HepG2 (cell line): ENCODE measurements around the gene CRIM1. TPM values are rescaled to one million over a fixed set of nuclear protein-coding genes. Genes with fewer than 3 reads are reported as not detected.

Experiments used
- GATAD1 ChIP-seq: IDR thresholded peaks from 2 replicates; pipeline ENCODE4 v1.6.1; 2016; ENCODE audit warnings: missing genetic modification reagents, missing compliant biosample characterization
- HMG20A ChIP-seq: IDR thresholded peaks from 2 replicates; pipeline ENCODE4 v1.6.1; 2016; ENCODE audit warnings: borderline replicate concordance
- KDM1A ChIP-seq: IDR thresholded peaks from 2 replicates; pipeline ENCODE4 v1.6.1; 2016; ENCODE audit warnings: missing compliant biosample characterization
- NFE2L1 ChIP-seq: sonication (generic); formaldehyde crosslinking; IDR thresholded peaks from 2 replicates; pipeline ENCODE4 v1.4.0; 2020; ENCODE audit warnings: missing genetic modification reagents, mild to moderate bottlenecking, borderline replicate concordance
- NPAS2 ChIP-seq: sonication (generic); formaldehyde crosslinking; IDR thresholded peaks from 2 replicates; pipeline ENCODE4 v1.8.0; 2022; ENCODE audit warnings: mild to moderate bottlenecking, missing genetic modification reagents, borderline replicate concordance
- RBM22 ChIP-seq: fragments of 200-400 bp; formaldehyde crosslinking; optimal IDR thresholded peaks from 2 replicates; pipeline ENCODE3; 2017; ENCODE audit warnings: mild to moderate bottlenecking, low read length, moderate library complexity
- SOX13 ChIP-seq, 3 experiments: fragments of 450-650 bp in 1 of 3; sonication (generic) in 1 of 3; formaldehyde crosslinking in 1 of 3; IDR thresholded peaks in 2 of 3; conservative IDR thresholded peaks in 1 of 3; 2 replicates each; pipeline versions ENCODE4 v1.5.0 to v1.6.1; 2016 to 2020; ENCODE audit warnings: antibody characterized with exemption in 1 of 3, mild to moderate bottlenecking in 1 of 3, missing compliant biosample characterization in 1 of 3, missing genetic modification reagents in 1 of 3, moderate library complexity in 1 of 3
- USF2 ChIP-seq, 2 experiments: sonication (generic) in 1 of 2; formaldehyde crosslinking in 1 of 2; IDR thresholded peaks; 2 replicates each; pipeline versions ENCODE4 v1.5.1 to v1.6.1; 2011 to 2020; ENCODE audit warnings: borderline replicate concordance in 1 of 2, low read depth in 1 of 2, low read length in 1 of 2, mild to moderate bottlenecking in 1 of 2, missing genetic modification reagents in 1 of 2, moderate library complexity in 1 of 2
- ZNF562 ChIP-seq: sonication (generic); formaldehyde crosslinking; IDR thresholded peaks from 2 replicates; pipeline ENCODE4 v1.8.0; 2022; ENCODE audit warnings: missing genetic modification reagents, borderline replicate concordance
- ZNF660 ChIP-seq: sonication (generic); formaldehyde crosslinking; IDR thresholded peaks from 2 replicates; pipeline ENCODE4 v1.5.1; 2020; ENCODE audit warnings: mild to moderate bottlenecking, low read depth, missing genetic modification reagents, borderline replicate concordance
- ZNF766 ChIP-seq: sonication (generic); formaldehyde crosslinking; IDR thresholded peaks from 2 replicates; pipeline ENCODE4 v1.5.0; 2020; ENCODE audit warnings: missing genetic modification reagents, borderline replicate concordance
- polyA plus RNA-seq, 8 experiments: library from polyadenylated mRNA; depleted of rRNA in 3 of 8; stranded (reverse) in 7 of 8; unstranded in 1 of 8; fragments of >200 nt; fragmentation: Illumina TruSeq in 4 of 8; extraction: Trizol in 4 of 8; gene quantifications; 2 replicates each; pipeline versions ENCODE4 v1.2.1 to v1.2.3, GENCODE V29; 2011 to 2016; ENCODE audit warnings: low read depth in 4 of 8, missing spikeins in 1 of 8, mixed read lengths in 1 of 8; ENCODE audit not compliant: insufficient read depth in 1 of 8
- total RNA-seq, 5 experiments: library from RNA; depleted of rRNA; stranded (reverse); fragments of >200 nt; fragmentation: Illumina TruSeq; extraction: Trizol; gene quantifications; 2 replicates each; pipeline ENCODE4 v1.2.3, GENCODE V29; 2016; ENCODE audit warnings: low read depth in 1 of 5
- TF ChIP-seq, protein P1 (sequence below): IDR thresholded peaks from 2 replicates; pipeline ENCODE4 v1.6.1; 2016; ENCODE audit warnings: low read depth, missing genetic modification reagents, missing compliant biosample characterization
- TF ChIP-seq, protein P2 (sequence below): sonication (generic); formaldehyde crosslinking; conservative IDR thresholded peaks from 2 replicates; pipeline ENCODE4 v1.4.0; 2020; ENCODE audit warnings: missing genetic modification reagents
- TF ChIP-seq, protein P3 (sequence below): sonication (generic); formaldehyde crosslinking; IDR thresholded peaks from 2 replicates; pipeline ENCODE4 v1.4.0; 2020; ENCODE audit warnings: mild to moderate bottlenecking, low read depth, missing genetic modification reagents

The CRIM1 gene
- total and polyA plus RNA-seq, 2 of the 13 experiments (the other 11 are each of a cell fraction or from before 2014, with no cell fraction given): 39.1 to 69.9 TPM

DNA sequence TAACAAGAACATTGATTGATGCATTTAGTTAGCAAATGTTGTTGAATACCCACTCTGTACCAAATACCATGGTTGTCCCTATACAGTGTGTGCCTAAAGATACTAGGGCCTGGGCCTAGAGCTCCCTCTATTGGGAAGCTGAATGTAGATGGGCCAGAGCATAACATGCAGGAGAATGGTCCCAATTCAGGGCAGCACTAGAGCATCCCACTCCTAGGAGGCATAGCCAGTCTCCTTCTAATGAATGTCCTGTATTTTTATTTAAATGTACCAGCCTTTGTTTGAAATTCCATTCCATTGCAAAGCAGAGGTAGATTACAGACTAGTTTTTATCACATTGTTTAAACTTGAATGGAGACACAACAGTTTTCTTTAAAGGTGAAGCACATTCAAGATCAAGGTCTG lies 151.8 kb downstream of the CRIM1 start (continued):
- TF ChIP-seq, protein P1, sequence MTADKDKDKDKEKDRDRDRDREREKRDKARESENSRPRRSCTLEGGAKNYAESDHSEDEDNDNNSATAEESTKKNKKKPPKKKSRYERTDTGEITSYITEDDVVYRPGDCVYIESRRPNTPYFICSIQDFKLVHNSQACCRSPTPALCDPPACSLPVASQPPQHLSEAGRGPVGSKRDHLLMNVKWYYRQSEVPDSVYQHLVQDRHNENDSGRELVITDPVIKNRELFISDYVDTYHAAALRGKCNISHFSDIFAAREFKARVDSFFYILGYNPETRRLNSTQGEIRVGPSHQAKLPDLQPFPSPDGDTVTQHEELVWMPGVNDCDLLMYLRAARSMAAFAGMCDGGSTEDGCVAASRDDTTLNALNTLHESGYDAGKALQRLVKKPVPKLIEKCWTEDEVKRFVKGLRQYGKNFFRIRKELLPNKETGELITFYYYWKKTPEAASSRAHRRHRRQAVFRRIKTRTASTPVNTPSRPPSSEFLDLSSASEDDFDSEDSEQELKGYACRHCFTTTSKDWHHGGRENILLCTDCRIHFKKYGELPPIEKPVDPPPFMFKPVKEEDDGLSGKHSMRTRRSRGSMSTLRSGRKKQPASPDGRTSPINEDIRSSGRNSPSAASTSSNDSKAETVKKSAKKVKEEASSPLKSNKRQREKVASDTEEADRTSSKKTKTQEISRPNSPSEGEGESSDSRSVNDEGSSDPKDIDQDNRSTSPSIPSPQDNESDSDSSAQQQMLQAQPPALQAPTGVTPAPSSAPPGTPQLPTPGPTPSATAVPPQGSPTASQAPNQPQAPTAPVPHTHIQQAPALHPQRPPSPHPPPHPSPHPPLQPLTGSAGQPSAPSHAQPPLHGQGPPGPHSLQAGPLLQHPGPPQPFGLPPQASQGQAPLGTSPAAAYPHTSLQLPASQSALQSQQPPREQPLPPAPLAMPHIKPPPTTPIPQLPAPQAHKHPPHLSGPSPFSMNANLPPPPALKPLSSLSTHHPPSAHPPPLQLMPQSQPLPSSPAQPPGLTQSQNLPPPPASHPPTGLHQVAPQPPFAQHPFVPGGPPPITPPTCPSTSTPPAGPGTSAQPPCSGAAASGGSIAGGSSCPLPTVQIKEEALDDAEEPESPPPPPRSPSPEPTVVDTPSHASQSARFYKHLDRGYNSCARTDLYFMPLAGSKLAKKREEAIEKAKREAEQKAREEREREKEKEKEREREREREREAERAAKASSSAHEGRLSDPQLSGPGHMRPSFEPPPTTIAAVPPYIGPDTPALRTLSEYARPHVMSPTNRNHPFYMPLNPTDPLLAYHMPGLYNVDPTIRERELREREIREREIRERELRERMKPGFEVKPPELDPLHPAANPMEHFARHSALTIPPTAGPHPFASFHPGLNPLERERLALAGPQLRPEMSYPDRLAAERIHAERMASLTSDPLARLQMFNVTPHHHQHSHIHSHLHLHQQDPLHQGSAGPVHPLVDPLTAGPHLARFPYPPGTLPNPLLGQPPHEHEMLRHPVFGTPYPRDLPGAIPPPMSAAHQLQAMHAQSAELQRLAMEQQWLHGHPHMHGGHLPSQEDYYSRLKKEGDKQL (CRISPR knock-in tag): no peak
- TF ChIP-seq ZNF660 (CRISPR knock-in tag) (no peak), KDM1A (CRISPR knock-in tag) (0 out of 2 replicates have a peak, but pooled peaks have one; percentile 18), ZNF562 (CRISPR knock-in tag) (no peak), NPAS2 (no peak), GATAD1 (CRISPR knock-in tag) (peak; percentile 35; the same call in 1 of the 2 replicates), HMG20A (CRISPR knock-in tag) (peak; percentile 27; the same call in 1 of the 2 replicates), RBM22 (no peak), USF2 (IDR thresholded peaks at IDR 0.05; ENCODE audit: low read depth, low read length) (no peak), USF2 (CRISPR knock-in tag; IDR thresholded peaks at IDR 0.05; ENCODE audit: borderline replicate concordance) (no peak), SOX13 (IDR thresholded peaks at IDR 0.05) (no peak), SOX13 (CRISPR knock-in tag; conservative IDR thresholded peaks at IDR 0.05 in 1 of 2, IDR thresholded peaks at IDR 0.05 in 1 of 2) (peak in 1 of 2 experiments; percentile 34; a peak in 2 of 4 replicates), NFE2L1 (CRISPR knock-in tag) (no peak), ZNF766 (CRISPR knock-in tag) (no peak)
- TF ChIP-seq, protein P2, sequence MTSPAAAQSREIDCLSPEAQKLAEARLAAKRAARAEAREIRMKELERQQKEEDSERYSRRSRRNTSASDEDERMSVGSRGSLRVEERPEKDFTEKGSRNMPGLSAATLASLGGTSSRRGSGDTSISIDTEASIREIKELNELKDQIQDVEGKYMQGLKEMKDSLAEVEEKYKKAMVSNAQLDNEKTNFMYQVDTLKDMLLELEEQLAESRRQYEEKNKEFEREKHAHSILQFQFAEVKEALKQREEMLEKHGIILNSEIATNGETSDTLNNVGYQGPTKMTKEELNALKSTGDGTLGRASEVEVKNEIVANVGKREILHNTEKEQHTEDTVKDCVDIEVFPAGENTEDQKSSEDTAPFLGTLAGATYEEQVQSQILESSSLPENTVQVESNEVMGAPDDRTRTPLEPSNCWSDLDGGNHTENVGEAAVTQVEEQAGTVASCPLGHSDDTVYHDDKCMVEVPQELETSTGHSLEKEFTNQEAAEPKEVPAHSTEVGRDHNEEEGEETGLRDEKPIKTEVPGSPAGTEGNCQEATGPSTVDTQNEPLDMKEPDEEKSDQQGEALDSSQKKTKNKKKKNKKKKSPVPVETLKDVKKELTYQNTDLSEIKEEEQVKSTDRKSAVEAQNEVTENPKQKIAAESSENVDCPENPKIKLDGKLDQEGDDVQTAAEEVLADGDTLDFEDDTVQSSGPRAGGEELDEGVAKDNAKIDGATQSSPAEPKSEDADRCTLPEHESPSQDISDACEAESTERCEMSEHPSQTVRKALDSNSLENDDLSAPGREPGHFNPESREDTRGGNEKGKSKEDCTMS: no peak
- TF ChIP-seq, protein P3, sequence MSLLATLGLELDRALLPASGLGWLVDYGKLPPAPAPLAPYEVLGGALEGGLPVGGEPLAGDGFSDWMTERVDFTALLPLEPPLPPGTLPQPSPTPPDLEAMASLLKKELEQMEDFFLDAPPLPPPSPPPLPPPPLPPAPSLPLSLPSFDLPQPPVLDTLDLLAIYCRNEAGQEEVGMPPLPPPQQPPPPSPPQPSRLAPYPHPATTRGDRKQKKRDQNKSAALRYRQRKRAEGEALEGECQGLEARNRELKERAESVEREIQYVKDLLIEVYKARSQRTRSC (CRISPR knock-in tag): no peak
